Activated T-helper 1 cell treated with Interleukin-2 at 50 U/mL for 16 hours (primary cell): Measurements from ENCODE around the gene INSL4.

ENCODE experiments used
- DNase-seq: peaks from one replicate; pipeline ENCODE4 v3.0.0-alpha.2; 2020; ENCODE audit warnings: low read depth

The INSL4 gene

DNA sequence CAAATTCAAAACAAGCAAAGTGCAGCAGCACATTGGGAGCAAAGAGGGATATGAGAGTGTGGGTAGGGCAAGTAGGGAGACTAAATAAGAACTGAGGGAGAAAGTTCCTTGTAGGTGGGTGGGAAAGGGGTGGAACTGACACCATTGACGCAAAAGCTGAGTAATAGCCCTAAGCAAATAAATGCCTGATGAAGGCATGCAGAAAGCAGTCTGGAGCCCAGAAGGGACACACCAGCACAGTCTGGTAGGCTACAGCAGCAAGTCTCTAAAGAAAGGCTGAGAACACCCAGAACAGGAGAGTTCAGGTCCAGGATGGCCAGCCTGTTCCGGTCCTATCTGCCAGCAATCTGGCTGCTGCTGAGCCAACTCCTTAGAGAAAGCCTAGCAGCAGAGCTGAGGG is at the start of gene INSL4:
TSS of gene INSL4 (plus strand) at position 208 of the 400 bp plus-strand sequence. CDS start at position 313, 105 bp downstream.
- no peak for DNase-seq

DNA sequence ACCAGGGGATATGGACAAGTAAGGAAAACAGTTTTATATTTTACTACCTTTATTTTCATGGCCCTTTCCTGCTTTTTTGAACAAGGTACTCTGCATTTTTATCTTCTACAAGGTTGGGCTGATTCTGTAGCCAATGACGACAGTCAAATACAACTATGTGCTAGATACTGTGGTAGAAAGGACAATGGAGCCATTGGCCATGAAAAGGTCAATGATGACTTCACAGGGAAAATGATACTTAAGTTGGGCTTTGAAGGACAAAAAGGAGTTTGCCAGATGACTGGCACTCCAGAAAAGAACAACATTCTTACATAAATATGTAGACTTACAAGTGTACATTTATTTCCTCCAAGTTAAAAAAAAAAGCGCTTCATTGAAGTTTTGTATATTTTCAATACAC is 46.4 kb upstream of the INSL4 start:
- DNase-seq, result no peak

DNA sequence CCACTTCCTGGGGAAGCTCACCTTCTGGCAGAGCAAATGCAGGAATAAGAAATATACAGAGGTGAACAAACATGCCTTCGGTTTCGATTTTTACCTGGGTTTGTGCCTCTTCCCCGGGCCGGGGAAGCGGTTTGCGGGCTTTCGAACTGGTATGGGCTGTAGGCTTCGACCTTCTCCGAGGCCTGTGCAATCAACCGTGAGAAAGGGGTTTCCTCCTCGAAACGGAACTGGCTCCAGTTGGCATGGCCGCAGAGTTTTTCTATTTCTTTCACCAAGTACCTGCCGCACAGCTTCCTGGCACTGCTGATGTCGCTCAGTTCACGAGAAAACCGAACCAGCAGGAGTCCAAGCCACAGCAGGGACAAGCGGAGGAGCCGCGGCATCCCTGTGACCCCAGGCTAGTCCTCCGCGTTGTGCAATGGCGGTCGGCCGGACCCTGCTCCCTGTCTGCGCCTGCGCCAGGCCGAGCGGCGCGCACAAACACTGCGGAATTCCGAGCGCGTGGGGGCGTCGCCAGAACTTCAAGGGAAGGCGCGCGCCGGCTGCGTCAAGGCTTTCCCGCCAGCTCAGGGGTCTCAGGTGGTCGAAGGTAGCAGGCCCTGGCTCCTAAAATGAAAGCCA is 45.9 kb upstream of the INSL4 start, which contains the start of gene INSL6:
TSS of gene INSL6 (minus strand) at position 420 of the 621 bp plus-strand sequence. CDS start at position 383, 37 bp downstream.
- no peak for DNase-seq

- DNase-seq, result peak; percentile 38
Observed at GRCh38 chr9:5186416-5187169, 44.6 kb upstream of the INSL4 start.

DNA sequence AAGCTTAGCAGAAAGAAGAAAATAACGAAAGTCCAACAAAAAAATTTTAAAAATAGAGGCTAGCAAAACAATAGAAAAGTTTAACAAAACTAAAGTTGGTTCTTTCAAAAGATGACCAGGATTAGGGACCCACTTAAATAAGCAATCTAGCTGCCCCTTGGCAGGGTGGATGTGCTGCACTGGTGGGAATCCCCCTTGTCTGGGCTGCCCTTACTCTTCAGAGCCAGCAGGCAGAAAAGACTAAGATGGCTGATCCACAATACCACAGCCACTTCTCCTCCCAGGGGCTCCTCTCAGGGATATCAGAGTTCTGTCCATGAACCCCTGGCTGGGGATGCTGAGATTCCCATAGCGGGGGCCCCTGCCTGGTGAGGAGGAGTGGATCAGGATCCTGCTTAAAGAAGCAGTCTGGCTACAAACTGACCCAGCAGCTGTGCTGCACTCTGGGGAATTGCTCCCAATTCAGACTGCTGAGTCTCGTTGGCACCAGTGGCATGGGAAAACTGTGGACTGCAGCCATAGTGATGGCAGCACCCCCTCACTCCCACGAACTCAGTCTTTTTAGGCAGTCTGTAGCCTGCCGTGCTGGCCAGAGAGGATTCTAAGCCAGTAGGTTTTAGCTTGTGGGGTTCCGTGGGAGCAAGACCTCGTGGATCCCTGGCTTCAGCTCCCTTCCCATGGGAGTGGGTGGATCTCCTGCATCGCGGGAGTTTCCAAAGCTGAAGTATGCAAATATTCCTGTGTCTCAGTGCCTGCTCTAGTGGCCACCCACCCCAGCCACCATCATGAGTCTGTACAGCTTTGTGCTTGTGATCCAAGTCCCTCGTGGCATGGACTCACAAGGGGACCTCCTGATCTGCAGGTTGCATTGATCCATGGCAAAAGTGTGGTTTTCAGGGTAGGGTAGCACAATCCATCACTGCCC is 42.9 kb upstream of the INSL4 start:
- DNase-seq, result no peak

DNA sequence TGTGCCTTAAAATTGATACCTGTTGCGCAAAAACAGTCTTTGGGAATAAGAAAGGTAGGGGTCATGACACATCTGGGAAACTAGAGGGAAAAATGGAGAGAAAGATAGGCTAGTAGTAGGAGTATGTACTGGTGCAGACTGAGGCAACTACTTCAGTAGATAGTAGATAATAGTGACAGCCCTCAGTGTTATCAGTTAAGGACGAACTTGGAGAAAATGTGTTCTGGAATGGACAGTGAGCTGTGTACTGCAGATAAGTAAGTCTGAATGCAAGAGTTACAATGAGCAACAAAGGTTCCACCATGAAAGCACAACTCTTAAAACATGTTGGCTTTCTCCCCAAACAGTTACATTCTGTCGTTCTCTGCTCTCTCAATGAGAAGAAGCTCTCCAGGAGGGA is 39.2 kb upstream of the INSL4 start:
- no peak for DNase-seq

DNA sequence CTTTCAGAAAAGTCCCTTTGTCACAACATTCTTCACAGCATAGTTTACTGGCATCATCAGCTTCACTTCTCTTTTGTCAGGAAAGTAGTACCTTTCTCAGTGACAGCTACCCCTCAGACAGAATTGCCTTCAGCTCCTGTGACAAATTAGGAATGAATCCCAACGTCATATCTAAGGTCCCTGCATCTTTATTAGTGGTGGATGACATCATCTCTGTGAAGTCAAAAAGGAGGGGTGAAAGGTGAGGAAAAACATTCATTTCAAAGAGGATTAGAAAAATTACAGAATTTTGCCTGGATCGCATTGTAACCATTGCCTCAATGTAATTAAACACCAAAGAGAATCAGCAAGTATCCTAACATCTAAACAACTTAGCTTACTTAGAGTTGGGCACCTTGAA is 37.9 kb upstream of the INSL4 start:
- no peak for DNase-seq

- no peak for DNase-seq
Observed at GRCh38 chr9:5195463-5195862, 35.8 kb upstream of the INSL4 start.

GRCh38 chr9:5205071-5205470 is 26.1 kb upstream of the INSL4 start:
- DNase-seq, result no peak

DNA sequence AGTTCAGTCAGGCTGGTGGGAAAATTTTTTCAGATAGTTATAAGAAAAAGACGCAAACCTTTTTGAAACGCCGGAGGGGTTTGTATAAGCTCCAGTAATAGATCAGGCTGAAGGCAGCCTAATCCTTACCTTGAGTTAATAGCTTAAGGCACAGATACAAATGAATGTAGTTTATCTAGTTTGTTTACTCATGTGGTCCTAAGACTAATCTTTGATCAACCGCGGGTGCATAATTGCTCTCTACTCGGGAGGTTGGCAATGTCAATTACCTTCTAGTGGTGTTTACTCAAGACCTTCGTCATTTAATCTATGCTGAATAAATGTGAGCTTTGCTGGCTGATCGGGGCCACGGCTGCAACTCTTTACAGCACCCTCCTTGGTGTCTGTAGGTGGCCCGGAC is 665 bp upstream of the INSL4 start:
- no peak for DNase-seq

- no peak for DNase-seq
Observed at GRCh38 chr9:5263351-5264218, 32.4 kb downstream of the INSL4 start.

GRCh38 chr9:5264219-5264595 is 33.0 kb downstream of the INSL4 start:
- no peak for DNase-seq

DNA sequence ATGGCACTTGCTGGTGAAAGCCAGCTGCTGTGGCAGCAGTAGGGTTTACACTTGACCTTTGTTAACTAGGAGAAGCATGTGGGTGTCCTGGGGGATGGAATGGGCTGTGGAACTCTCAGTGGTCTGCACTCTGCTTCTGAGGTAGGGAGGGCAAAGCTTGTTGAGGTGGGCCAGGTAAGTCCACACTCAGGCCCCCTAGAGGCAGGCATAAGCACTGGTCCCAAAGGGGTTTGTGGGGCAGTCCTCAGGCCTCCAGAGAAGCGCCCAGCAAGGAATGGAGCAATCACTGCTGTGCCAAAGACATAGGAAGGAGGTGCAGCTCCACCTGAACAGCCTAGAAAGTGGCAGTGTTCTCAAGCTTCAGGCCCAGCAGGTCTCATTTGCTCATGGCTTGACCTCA is 34.7 kb downstream of the INSL4 start:
- DNase-seq, result no peak

DNA sequence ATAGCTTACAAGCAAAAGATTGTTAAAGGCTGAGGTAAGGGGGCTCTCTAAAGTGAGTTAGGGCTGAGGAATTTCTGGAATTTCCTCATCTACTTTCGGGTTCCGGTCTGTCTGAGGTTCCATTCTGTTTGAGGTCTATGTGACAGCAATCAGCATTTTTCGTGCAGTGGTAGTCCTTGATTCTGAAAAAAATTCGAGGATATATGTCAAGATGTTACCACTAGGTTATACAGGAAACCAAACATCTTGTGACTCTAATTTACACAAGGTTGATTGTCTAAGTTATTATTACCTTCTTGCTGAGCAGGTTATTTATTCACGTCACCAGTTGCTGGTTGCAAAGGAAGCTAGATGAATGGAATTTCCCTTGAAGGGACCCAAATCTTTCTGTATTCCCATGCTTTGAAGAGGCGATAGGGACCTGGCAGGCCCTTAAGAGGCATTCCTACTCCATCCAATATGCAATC is 38.1 kb downstream of the INSL4 start:
- DNase-seq, result no peak

DNA sequence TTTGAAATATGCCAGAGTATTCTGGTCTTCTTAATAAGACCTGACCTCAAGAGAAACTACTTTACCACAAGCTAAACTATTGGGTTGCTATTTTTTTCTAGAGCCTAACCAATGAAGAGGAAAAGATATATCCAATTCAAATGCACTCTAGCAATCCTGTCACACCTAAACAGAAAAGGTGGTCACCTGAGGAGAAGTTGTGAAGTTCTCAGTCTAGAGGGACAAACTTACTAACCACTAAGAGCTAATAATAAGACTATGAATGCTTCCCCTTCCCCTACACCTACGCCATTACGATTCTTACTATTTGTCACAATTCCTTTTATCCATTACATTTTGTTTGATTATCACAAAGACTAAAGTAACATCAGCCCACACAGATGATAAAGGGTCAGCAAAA is 43.6 kb downstream of the INSL4 start:
- no peak for DNase-seq

DNA sequence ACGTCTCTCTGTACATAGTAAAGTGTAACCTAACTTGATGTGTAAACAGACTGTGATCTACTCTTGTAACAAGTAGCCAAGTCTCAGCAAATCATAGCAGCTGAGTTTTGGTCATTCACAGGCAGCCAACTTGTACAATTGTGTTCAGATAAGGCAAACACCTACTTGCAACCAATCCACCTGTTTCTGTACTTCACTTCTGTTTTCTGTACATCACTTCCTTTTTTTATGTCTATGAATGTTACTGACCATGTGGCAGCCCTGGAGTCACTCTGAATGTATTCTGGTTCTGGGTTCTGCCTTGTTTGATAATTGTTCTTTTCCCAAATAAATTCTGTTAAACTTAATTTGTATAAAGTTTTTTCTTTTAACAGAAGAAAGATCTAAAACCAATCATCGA is 47.3 kb downstream of the INSL4 start:
- DNase-seq, result no peak
